ENCODE data around the gene CDC42BPA. TPM values are rescaled to one million over a fixed set of nuclear protein-coding genes. Genes with fewer than 3 reads are reported as not detected.

The CDC42BPA gene, protein sequence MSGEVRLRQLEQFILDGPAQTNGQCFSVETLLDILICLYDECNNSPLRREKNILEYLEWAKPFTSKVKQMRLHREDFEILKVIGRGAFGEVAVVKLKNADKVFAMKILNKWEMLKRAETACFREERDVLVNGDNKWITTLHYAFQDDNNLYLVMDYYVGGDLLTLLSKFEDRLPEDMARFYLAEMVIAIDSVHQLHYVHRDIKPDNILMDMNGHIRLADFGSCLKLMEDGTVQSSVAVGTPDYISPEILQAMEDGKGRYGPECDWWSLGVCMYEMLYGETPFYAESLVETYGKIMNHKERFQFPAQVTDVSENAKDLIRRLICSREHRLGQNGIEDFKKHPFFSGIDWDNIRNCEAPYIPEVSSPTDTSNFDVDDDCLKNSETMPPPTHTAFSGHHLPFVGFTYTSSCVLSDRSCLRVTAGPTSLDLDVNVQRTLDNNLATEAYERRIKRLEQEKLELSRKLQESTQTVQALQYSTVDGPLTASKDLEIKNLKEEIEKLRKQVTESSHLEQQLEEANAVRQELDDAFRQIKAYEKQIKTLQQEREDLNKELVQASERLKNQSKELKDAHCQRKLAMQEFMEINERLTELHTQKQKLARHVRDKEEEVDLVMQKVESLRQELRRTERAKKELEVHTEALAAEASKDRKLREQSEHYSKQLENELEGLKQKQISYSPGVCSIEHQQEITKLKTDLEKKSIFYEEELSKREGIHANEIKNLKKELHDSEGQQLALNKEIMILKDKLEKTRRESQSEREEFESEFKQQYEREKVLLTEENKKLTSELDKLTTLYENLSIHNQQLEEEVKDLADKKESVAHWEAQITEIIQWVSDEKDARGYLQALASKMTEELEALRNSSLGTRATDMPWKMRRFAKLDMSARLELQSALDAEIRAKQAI (N-terminal part only)
- 6.8 and 8.8 TPM in 2 replicates for polyA plus RNA-seq (2012; rRNA removed)
- polyA plus RNA-seq (2012; cell fraction: cytosol; rRNA removed): 7.9 and 8.2 TPM in 2 replicates
- polyA plus RNA-seq (2012; cell fraction: nucleus; rRNA removed): 8.5 and 14.4 TPM in 2 replicates

DNA sequence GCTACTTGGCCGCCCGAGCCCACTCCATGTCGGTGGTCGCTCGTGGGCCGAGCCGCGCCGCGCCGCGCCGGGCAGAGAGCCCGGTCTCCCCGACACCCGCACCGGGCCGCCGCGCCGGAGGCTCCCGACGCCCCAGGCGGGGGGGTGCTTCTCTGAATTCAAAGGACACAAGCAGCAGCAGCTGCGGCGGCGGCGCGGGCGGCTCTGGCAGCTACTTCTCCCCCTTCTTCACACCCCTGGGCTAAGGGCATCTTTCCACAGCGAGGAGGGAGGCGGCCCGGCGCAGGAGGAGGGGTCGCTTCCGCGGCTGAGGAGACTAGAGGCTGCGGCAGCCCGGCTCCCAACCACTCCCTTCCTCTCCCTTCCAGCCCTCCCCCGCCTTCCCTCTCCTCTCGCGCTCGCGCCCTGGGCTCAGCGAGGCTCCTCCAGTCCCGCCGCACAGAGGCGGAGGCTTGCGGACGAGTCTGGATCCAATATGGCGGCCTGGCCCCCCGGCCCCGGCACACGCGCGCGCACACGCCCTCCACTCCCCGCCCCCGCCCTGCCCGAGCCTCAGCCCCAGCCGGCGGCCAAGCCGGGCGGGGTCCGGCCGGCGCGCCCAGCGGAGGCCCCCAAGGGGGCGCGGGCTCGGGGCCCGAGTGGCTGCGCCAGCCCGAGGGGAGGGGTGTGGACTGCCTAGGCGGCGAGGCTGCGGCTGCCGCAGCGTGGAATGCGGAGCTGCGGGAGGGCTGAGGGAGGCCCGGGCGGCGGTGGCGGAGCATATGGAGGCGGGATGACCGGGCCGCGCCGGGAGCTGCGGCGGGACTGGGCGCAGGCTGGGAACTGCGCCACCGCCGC is at the start of gene CDC42BPA:
TSS of gene CDC42BPA (minus strand) at position 477 of the 837 bp plus-strand sequence. CDS start 1,310 bp downstream, outside the sequence.
- Histone ChIP-seq H3K79me2 (ENCODE audit: insufficient read depth) (peaks cover 45% of the 10 kb centered on the region), H3K27ac (ENCODE audit: low read depth in 2 of 2, low read length in 1 of 2) (peak within 1 kb of the TSS; percentile 79 to 96), H2AFZ (ENCODE audit: low read depth) (peak within 1 kb of the TSS; percentile 91), H4K20me1 (ENCODE audit: insufficient read depth) (peaks cover 36% of the 10 kb centered on the region), H3K4me1 (ENCODE audit: control insufficient read depth in 1 of 2, insufficient read depth in 2 of 2, low read depth in 1 of 2, low read length in 1 of 2) (peaks cover 0 to 12% of the 10 kb centered on the region in 2 experiments; a peak in 2 of 4 replicates), H3K4me3 (ENCODE audit: low read depth in 2 of 2, low read length in 1 of 2) (peak within 1 kb of the TSS; percentile 86 to 87), H3K9ac (peak within 1 kb of the TSS; percentile 90), H3K27me3 (ENCODE audit: insufficient read depth) (no peaks in the 10 kb centered on the region), H3K36me3 (replicated peaks in 1 of 2; ENCODE audit: control insufficient read depth in 1 of 2, insufficient read depth in 2 of 2, low read length in 1 of 2) (no peaks in the 10 kb centered on the region), H3K9me2 (no peaks in the 10 kb centered on the region), H3F3A (replicated peaks; ENCODE audit: insufficient read depth) (peaks cover 7% of the 10 kb centered on the region), H3K4me2 (peak within 1 kb of the TSS; percentile 88), H3K9me3 (no peaks in the 10 kb centered on the region)
- DNase-seq: peak; percentile 95
- ChIA-PET POLR2A (interaction anchor here (0.6 to 1.2 kb wide), 4 partner anchors 113 to 379 kb away, joined by 3 to 7 read pairs (median 3); partner anchors contain the start of gene COQ8A), CTCF (interaction anchor here (1.1 to 1.4 kb wide), 2 partner anchors 20 to 82 kb away, joined by 3 read pairs; no protein-coding TSS in a partner anchor)
- 0% methylated on average over 19 of the region's 98 CpGs for WGBS (ENCODE audit: low lambda C conversion rate)
- TF ChIP-seq RXRA (IDR thresholded peaks at IDR 0.05; ENCODE audit: borderline replicate concordance, low read depth): no peak
- no peak for TF ChIP-seq NFIC (IDR thresholded peaks at IDR 0.05; ENCODE audit: borderline replicate concordance)
- TF ChIP-seq, protein P1, sequence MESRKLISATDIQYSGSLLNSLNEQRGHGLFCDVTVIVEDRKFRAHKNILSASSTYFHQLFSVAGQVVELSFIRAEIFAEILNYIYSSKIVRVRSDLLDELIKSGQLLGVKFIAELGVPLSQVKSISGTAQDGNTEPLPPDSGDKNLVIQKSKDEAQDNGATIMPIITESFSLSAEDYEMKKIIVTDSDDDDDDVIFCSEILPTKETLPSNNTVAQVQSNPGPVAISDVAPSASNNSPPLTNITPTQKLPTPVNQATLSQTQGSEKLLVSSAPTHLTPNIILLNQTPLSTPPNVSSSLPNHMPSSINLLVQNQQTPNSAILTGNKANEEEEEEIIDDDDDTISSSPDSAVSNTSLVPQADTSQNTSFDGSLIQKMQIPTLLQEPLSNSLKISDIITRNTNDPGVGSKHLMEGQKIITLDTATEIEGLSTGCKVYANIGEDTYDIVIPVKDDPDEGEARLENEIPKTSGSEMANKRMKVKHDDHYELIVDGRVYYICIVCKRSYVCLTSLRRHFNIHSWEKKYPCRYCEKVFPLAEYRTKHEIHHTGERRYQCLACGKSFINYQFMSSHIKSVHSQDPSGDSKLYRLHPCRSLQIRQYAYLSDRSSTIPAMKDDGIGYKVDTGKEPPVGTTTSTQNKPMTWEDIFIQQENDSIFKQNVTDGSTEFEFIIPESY (IDR thresholded peaks at IDR 0.05; ENCODE audit: borderline replicate concordance, low read depth): 0 out of 2 replicates have a peak, but pooled peaks have one; percentile 43
- no peak for TF ChIP-seq JUND (IDR thresholded peaks at IDR 0.05)
- TF ChIP-seq MXI1 (IDR thresholded peaks at IDR 0.05; ENCODE audit: low read depth, low read length): no peak; the same call in 1 of the 2 replicates
- TF ChIP-seq, protein P2, sequence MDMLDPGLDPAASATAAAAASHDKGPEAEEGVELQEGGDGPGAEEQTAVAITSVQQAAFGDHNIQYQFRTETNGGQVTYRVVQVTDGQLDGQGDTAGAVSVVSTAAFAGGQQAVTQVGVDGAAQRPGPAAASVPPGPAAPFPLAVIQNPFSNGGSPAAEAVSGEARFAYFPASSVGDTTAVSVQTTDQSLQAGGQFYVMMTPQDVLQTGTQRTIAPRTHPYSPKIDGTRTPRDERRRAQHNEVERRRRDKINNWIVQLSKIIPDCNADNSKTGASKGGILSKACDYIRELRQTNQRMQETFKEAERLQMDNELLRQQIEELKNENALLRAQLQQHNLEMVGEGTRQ (IDR thresholded peaks at IDR 0.05; ENCODE audit: borderline replicate concordance, low read depth, low read length): no peak
- 0 out of 2 replicates have a peak, but pooled peaks have one; percentile 7 for TF ChIP-seq RCOR1 (IDR thresholded peaks at IDR 0.05; ENCODE audit: low read length)
- no peak for TF ChIP-seq SMC3 (IDR thresholded peaks at IDR 0.05; ENCODE audit: low read depth, low read length)
- TF ChIP-seq, protein P3, sequence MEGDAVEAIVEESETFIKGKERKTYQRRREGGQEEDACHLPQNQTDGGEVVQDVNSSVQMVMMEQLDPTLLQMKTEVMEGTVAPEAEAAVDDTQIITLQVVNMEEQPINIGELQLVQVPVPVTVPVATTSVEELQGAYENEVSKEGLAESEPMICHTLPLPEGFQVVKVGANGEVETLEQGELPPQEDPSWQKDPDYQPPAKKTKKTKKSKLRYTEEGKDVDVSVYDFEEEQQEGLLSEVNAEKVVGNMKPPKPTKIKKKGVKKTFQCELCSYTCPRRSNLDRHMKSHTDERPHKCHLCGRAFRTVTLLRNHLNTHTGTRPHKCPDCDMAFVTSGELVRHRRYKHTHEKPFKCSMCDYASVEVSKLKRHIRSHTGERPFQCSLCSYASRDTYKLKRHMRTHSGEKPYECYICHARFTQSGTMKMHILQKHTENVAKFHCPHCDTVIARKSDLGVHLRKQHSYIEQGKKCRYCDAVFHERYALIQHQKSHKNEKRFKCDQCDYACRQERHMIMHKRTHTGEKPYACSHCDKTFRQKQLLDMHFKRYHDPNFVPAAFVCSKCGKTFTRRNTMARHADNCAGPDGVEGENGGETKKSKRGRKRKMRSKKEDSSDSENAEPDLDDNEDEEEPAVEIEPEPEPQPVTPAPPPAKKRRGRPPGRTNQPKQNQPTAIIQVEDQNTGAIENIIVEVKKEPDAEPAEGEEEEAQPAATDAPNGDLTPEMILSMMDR (IDR thresholded peaks at IDR 0.05): no peak
- TF ChIP-seq, protein P4, sequence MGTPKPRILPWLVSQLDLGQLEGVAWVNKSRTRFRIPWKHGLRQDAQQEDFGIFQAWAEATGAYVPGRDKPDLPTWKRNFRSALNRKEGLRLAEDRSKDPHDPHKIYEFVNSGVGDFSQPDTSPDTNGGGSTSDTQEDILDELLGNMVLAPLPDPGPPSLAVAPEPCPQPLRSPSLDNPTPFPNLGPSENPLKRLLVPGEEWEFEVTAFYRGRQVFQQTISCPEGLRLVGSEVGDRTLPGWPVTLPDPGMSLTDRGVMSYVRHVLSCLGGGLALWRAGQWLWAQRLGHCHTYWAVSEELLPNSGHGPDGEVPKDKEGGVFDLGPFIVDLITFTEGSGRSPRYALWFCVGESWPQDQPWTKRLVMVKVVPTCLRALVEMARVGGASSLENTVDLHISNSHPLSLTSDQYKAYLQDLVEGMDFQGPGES (IDR thresholded peaks at IDR 0.05; ENCODE audit: low read depth, low read length): no peak
- TF ChIP-seq TAF1 (IDR thresholded peaks at IDR 0.05; ENCODE audit: borderline replicate concordance, low read depth, low read length): peak; percentile 82
- no peak; the same call in 1 of the 2 replicates for TF ChIP-seq FOXJ3 (CRISPR knock-in tag; IDR thresholded peaks at IDR 0.05)
- no peak for TF ChIP-seq GATA2 (CRISPR knock-in tag; IDR thresholded peaks at IDR 0.05)
- no peak for TF ChIP-seq EZH2phosphoT487 (IDR thresholded peaks at IDR 0.05; ENCODE audit: borderline replicate concordance, low read depth)
- TF ChIP-seq FOXM1 (IDR thresholded peaks at IDR 0.05; ENCODE audit: low read depth): no peak
- TF ChIP-seq MEF2A (IDR thresholded peaks at IDR 0.05; ENCODE audit: borderline replicate concordance, low read depth): no peak
- peak; percentile 11; the same call in 1 of the 2 replicates for TF ChIP-seq TCF12 (IDR thresholded peaks at IDR 0.05)
- TF ChIP-seq ELF1 (IDR thresholded peaks at IDR 0.05): no peak
- TF ChIP-seq YY1 (IDR thresholded peaks at IDR 0.05; ENCODE audit: low read depth): peak; percentile 88
- TF ChIP-seq SIN3A (IDR thresholded peaks at IDR 0.05; ENCODE audit: borderline replicate concordance, low read depth, low read length): peak; percentile 60; the same call in 1 of the 2 replicates
- TF ChIP-seq TEAD4 (IDR thresholded peaks at IDR 0.05; ENCODE audit: borderline replicate concordance, insufficient read depth): no peak
- TF ChIP-seq CHD2 (IDR thresholded peaks at IDR 0.05; ENCODE audit: low read length, partially characterized antibody): peak; percentile 65
